ENCODE data around the gene TMEM181. TPM values are rescaled to one million over a fixed set of nuclear protein-coding genes. Genes with fewer than 3 reads are reported as not detected.
A peak's percentile ranks its signal among the peaks of the same experiment; 100 is the strongest.

Gene TMEM181
- total and polyA plus RNA-seq, 2 donors (not counting 1 experiment from before 2014, with no cell fraction given), result 35.6 to 36.0 TPM

DNA sequence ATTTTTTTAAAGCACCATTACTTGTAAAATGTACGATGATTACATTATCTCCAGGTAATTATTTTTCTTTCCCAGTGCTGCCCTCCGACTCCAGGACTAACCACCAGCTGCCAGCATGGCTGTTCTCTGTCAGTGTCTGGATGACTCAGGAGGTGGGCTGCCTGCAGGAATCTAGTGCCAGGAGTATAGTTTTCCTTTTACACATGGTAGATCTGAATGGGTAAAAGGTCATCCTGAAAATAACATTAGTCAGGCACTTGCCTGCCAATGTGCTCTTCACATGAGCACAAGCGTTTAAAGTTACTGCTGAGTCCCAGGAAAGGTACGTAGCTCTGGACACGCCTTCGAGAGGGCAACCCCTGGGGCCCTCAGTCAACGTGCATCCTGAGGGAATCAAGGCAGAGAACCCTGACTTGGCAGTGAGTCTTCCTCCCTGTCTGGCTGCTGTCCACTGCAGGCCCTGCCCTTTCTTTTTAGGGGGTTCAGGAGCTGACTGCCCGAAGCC lies 82.3 kb downstream of the TMEM181 start:
- H3K27me3 ChIP-seq (ENCODE audit: control insufficient read depth, insufficient read depth, low read length), result no peaks in the 10 kb centered on the region
- peak overlapping the region; percentile 39 for H3K4me2 ChIP-seq (ENCODE audit: extremely low read depth, insufficient read depth, low read length)
- H3K27ac ChIP-seq (ENCODE audit: insufficient read depth, low read length), result peak overlapping the region; percentile 98
- no peaks in the 10 kb centered on the region for H3K9me3 ChIP-seq (ENCODE audit: control insufficient read depth, insufficient read depth, low read depth, low read length)
- peak overlapping the region in 2 of 4 experiments; percentile 8 to 98 for H3K4me3 ChIP-seq (replicated peaks in 1 of 4; ENCODE audit: control extremely low read depth in 1 of 4, insufficient read depth in 1 of 4, low read depth in 3 of 4, low read length in 4 of 4)
- no peak overlapping the region for H2AFZ ChIP-seq (ENCODE audit: low read length)
- no peaks in the 10 kb centered on the region for H4K20me1 ChIP-seq (ENCODE audit: control insufficient read depth, extremely low read depth, insufficient read depth, low read length)
- H3K79me2 ChIP-seq (ENCODE audit: control insufficient read depth, insufficient read depth, low read length), result peaks cover 61% of the 10 kb centered on the region
- no peak overlapping the region for H3K9ac ChIP-seq (ENCODE audit: insufficient read depth, low read length)
- DNase-seq (ENCODE audit: low read depth in 2 of 2), result peak; percentile 92 to 95
- H3K4me1 ChIP-seq (ENCODE audit: control insufficient read depth, extremely low read depth, insufficient read depth, low read length), result peaks cover 12% of the 10 kb centered on the region
- TF ChIP-seq, protein P1, sequence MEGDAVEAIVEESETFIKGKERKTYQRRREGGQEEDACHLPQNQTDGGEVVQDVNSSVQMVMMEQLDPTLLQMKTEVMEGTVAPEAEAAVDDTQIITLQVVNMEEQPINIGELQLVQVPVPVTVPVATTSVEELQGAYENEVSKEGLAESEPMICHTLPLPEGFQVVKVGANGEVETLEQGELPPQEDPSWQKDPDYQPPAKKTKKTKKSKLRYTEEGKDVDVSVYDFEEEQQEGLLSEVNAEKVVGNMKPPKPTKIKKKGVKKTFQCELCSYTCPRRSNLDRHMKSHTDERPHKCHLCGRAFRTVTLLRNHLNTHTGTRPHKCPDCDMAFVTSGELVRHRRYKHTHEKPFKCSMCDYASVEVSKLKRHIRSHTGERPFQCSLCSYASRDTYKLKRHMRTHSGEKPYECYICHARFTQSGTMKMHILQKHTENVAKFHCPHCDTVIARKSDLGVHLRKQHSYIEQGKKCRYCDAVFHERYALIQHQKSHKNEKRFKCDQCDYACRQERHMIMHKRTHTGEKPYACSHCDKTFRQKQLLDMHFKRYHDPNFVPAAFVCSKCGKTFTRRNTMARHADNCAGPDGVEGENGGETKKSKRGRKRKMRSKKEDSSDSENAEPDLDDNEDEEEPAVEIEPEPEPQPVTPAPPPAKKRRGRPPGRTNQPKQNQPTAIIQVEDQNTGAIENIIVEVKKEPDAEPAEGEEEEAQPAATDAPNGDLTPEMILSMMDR (conservative IDR thresholded peaks at IDR 0.05 in 1 of 2, IDR thresholded peaks at IDR 0.05 in 1 of 2; ENCODE audit: low read depth in 1 of 2, low read length in 2 of 2), result no peak
- TF ChIP-seq EZH2 (IDR thresholded peaks at IDR 0.05; ENCODE audit: low read length, missing control alignments), result no peak
- H3K36me3 ChIP-seq (ENCODE audit: control insufficient read depth, insufficient read depth, low read length), result no peaks in the 10 kb centered on the region

DNA sequence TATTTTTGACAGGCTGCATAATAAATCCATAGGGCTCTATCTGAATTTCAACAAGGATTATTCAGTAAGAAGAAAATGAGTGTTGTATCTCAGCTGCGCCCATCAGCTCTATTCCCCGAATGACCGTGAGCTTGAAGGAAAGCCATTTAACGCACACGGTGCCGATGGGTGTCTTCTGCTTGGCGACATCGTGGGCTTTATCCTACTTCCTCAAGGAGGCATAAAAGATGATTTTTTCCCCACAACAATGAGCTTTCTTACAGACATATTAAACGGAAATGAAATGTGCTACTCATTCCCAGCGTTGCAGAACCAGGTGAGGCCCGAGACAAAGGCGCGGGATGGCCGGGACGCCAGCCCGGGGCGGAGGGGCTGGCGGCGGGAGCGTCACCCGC lies 83.9 kb downstream of the TMEM181 start:
- no peaks in the 10 kb centered on the region for H3K27me3 ChIP-seq (ENCODE audit: control insufficient read depth, insufficient read depth, low read length)
- no peaks in the 10 kb centered on the region for H3K9me3 ChIP-seq (ENCODE audit: control insufficient read depth, insufficient read depth, low read depth, low read length)
- H3K4me1 ChIP-seq (ENCODE audit: control insufficient read depth, extremely low read depth, insufficient read depth, low read length), result peaks cover 18% of the 10 kb centered on the region
- TF ChIP-seq, protein P1 (conservative IDR thresholded peaks at IDR 0.05 in 1 of 2, IDR thresholded peaks at IDR 0.05 in 1 of 2; ENCODE audit: low read depth in 1 of 2, low read length in 2 of 2), result no peak
- no peak for TF ChIP-seq EZH2 (IDR thresholded peaks at IDR 0.05; ENCODE audit: low read length, missing control alignments)
- H3K79me2 ChIP-seq (ENCODE audit: control insufficient read depth, insufficient read depth, low read length), result peaks cover 52% of the 10 kb centered on the region
- peak overlapping the region; percentile 75 to 98 (median 92) for H3K4me3 ChIP-seq (replicated peaks in 1 of 4; ENCODE audit: control extremely low read depth in 1 of 4, insufficient read depth in 1 of 4, low read depth in 3 of 4, low read length in 4 of 4)
- H3K9ac ChIP-seq (ENCODE audit: insufficient read depth, low read length), result peak overlapping the region; percentile 99
- peak overlapping the region; percentile 98 for H3K27ac ChIP-seq (ENCODE audit: insufficient read depth, low read length)
- no peaks in the 10 kb centered on the region for H3K36me3 ChIP-seq (ENCODE audit: control insufficient read depth, insufficient read depth, low read length)
- DNase-seq (ENCODE audit: low read depth in 2 of 2), result peak in 1 of 2 donors; percentile 14
- H3K4me2 ChIP-seq (ENCODE audit: extremely low read depth, insufficient read depth, low read length), result peak overlapping the region; percentile 65
- H2AFZ ChIP-seq (ENCODE audit: low read length), result no peak overlapping the region
- H4K20me1 ChIP-seq (ENCODE audit: control insufficient read depth, extremely low read depth, insufficient read depth, low read length), result no peaks in the 10 kb centered on the region

DNA sequence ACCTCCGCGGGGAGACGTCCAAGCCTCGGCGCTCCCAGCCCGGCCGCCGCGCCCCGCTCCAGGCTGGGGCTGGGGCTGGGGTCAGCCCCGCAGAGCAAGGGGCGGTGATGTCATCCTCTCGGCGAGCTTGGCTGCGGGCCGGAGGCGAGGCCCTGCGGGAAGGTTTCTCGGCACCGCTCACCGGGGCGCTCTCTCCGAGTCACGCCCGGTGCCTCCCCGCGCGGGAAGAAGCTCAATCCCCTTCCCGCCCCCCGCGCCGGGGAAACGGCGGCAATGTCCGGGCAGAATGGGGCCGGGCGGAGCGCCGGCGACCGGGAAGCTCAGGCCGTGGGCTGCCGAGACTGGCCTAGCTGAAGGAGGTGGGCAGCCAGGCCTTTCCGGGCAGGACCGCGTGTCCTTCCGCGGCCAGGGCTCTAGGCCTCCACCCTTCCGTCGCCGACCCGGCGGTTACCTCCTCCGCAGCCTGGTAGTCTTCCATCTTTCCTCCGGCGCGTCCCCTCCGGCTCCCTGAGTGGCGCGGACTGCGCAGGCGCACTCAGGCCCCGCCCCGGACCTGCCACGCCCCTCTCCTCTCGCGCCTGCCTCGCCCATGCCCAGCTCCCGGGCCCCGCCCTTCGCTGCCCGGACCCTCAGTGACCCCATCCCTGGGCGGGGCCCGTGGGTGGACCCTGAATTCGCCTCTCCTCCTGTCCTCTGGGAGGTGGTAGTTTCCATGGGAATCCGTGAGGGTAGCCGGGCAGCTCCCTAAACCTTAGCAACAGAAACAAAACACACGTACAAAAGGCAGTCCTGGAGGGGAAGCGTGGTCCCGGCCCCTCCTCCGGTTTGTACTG lies 84.6 kb downstream of the TMEM181 start, which contains the start of gene DYNLT1:
TSS of gene DYNLT1 (minus strand) at position 513 of the 833 bp plus-strand sequence. CDS start at position 478, 35 bp downstream.
- Histone ChIP-seq H3K4me2 (ENCODE audit: extremely low read depth, insufficient read depth, low read length) (peak within 1 kb of the TSS; percentile 65), H3K27me3 (ENCODE audit: control insufficient read depth, insufficient read depth, low read length) (no peaks in the 10 kb centered on the region), H3K9me3 (ENCODE audit: control insufficient read depth, insufficient read depth, low read depth, low read length) (no peaks in the 10 kb centered on the region), H3K27ac (ENCODE audit: insufficient read depth, low read length) (peak within 1 kb of the TSS; percentile 98), H3K36me3 (ENCODE audit: control insufficient read depth, insufficient read depth, low read length) (no peaks in the 10 kb centered on the region), H2AFZ (ENCODE audit: low read length) (peak within 1 kb of the TSS; percentile 69), H4K20me1 (ENCODE audit: control insufficient read depth, extremely low read depth, insufficient read depth, low read length) (no peaks in the 10 kb centered on the region), H3K4me3 (replicated peaks in 1 of 4; ENCODE audit: control extremely low read depth in 1 of 4, insufficient read depth in 1 of 4, low read depth in 3 of 4, low read length in 4 of 4) (peak within 1 kb of the TSS; percentile 75 to 98 (median 92)), H3K9ac (ENCODE audit: insufficient read depth, low read length) (peak within 1 kb of the TSS; percentile 99), H3K79me2 (ENCODE audit: control insufficient read depth, insufficient read depth, low read length) (peaks cover 47% of the 10 kb centered on the region), H3K4me1 (ENCODE audit: control insufficient read depth, extremely low read depth, insufficient read depth, low read length) (peaks cover 24% of the 10 kb centered on the region)
- peak; percentile 84 to 89 for DNase-seq (ENCODE audit: low read depth in 2 of 2)
- TF ChIP-seq EZH2 (IDR thresholded peaks at IDR 0.05; ENCODE audit: low read length, missing control alignments), result no peak
- TF ChIP-seq, protein P1 (conservative IDR thresholded peaks at IDR 0.05 in 1 of 2, IDR thresholded peaks at IDR 0.05 in 1 of 2; ENCODE audit: low read depth in 1 of 2, low read length in 2 of 2), result no peak

Data from fibroblast of lung (primary cell).